Type B pancreatic cell (in vitro differentiated cells): ENCODE measurements around the gene HMGN1. TPM values are rescaled to one million over a fixed set of nuclear protein-coding genes. Genes with fewer than 3 reads are reported as not detected.

Experiments
- DNase-seq: peaks from one replicate; pipeline ENCODE4 v3.0.0; 2021; ENCODE audit warnings: mixed read lengths; ENCODE audit not compliant: unreplicated experiment; ENCODE audit errors: extremely low spot score
- H3K27ac Mint-ChIP-seq: 2 replicates; pipeline ENCODE4 v1.8.0; 2021; ENCODE audit warnings: mild to moderate bottlenecking, mixed read lengths
- H3K27me3 Mint-ChIP-seq: 2 replicates; pipeline ENCODE4 v1.8.0; 2021; ENCODE audit warnings: mixed read lengths
- H3K36me3 Mint-ChIP-seq: 2 replicates; pipeline ENCODE4 v1.8.0; 2021; ENCODE audit warnings: mixed read lengths
- H3K4me1 Mint-ChIP-seq: one replicate; pipeline ENCODE4 v1.8.0; 2021; ENCODE audit warnings: mixed read lengths; ENCODE audit not compliant: unreplicated experiment
- H3K4me3 Mint-ChIP-seq: 2 replicates; pipeline ENCODE4 v1.8.0; 2021; ENCODE audit warnings: mild to moderate bottlenecking, mixed read lengths
- H3K9me3 Mint-ChIP-seq: 2 replicates; pipeline ENCODE4 v1.8.0; 2021; ENCODE audit warnings: mixed read lengths
- CTCF ChIP-seq: fragments of 200-600 bp; sonication (generic); conservative IDR thresholded peaks from 2 replicates; pipeline ENCODE4 v1.5.0; 2021; ENCODE audit warnings: antibody characterized with exemption, mild to moderate bottlenecking
- total RNA-seq: library from RNA; stranded (reverse); gene quantifications from 2 replicates; pipeline ENCODE4 v1.2.1, GENCODE V29; 2021; ENCODE audit warnings: low replicate concordance

Gene HMGN1
- total RNA-seq, 1 donor from 2014 or later = 479 TPM

- peaks cover 26% of the 10 kb centered on the region for H3K4me1 Mint-ChIP-seq
- H3K27ac Mint-ChIP-seq = peak overlapping the region; percentile 99
- peaks cover 30% of the 10 kb centered on the region for H3K36me3 Mint-ChIP-seq
- DNase-seq = peak; percentile 98
- TF ChIP-seq CTCF = no peak
- H3K27me3 Mint-ChIP-seq = no peaks in the 10 kb centered on the region
- H3K9me3 Mint-ChIP-seq = no peaks in the 10 kb centered on the region
- peak overlapping the region; percentile 96 for H3K4me3 Mint-ChIP-seq
Observed at GRCh38 chr21:39349211-39350093, 564 bp upstream of the HMGN1 start.

GRCh38 chr21:39348040-39348354, 891 bp downstream of the HMGN1 start:
- no peaks in the 10 kb centered on the region for H3K27me3 Mint-ChIP-seq
- no peak for TF ChIP-seq CTCF
- peaks cover 26% of the 10 kb centered on the region for H3K4me1 Mint-ChIP-seq
- no peaks in the 10 kb centered on the region for H3K9me3 Mint-ChIP-seq
- H3K36me3 Mint-ChIP-seq = peaks cover 39% of the 10 kb centered on the region
- DNase-seq = no peak
- H3K27ac Mint-ChIP-seq = peak overlapping the region; percentile 95
- peak overlapping the region; percentile 92 for H3K4me3 Mint-ChIP-seq

- H3K36me3 Mint-ChIP-seq = peaks cover 40% of the 10 kb centered on the region
- TF ChIP-seq CTCF = no peak
- peak overlapping the region; percentile 95 for H3K27ac Mint-ChIP-seq
- H3K9me3 Mint-ChIP-seq = no peaks in the 10 kb centered on the region
- peaks cover 26% of the 10 kb centered on the region for H3K4me1 Mint-ChIP-seq
- H3K4me3 Mint-ChIP-seq = peak overlapping the region; percentile 92
- DNase-seq = no peak
- H3K27me3 Mint-ChIP-seq = no peaks in the 10 kb centered on the region
Observed at GRCh38 chr21:39347537-39347936, 1.4 kb downstream of the HMGN1 start.

- TF ChIP-seq CTCF = no peak
- Mint-ChIP-seq H3K27ac (peak overlapping the region; percentile 77), H3K36me3 (peaks cover 45% of the 10 kb centered on the region), H3K27me3 (no peaks in the 10 kb centered on the region), H3K4me1 (peaks cover 26% of the 10 kb centered on the region), H3K4me3 (peak overlapping the region; percentile 92), H3K9me3 (no peaks in the 10 kb centered on the region)
- no peak for DNase-seq
Observed at GRCh38 chr21:39346671-39347331, 2.1 kb downstream of the HMGN1 start.

- no peaks in the 10 kb centered on the region for H3K9me3 Mint-ChIP-seq
- H3K4me3 Mint-ChIP-seq = peak overlapping the region; percentile 92
- no peak for TF ChIP-seq CTCF
- DNase-seq = no peak
- H3K4me1 Mint-ChIP-seq = peaks cover 26% of the 10 kb centered on the region
- H3K36me3 Mint-ChIP-seq = peaks cover 49% of the 10 kb centered on the region
- no peaks in the 10 kb centered on the region for H3K27me3 Mint-ChIP-seq
- H3K27ac Mint-ChIP-seq = peak overlapping the region; percentile 77
Observed at GRCh38 chr21:39346206-39346605, 2.7 kb downstream of the HMGN1 start.
